ENCODE data around the gene PTPN23. TPM values are rescaled to one million over a fixed set of nuclear protein-coding genes. Genes with fewer than 3 reads are reported as not detected.

The PTPN23 gene
- total RNA-seq, 1 donor from 2014 or later, result 56.7 TPM

- Mint-ChIP-seq H3K27me3 (ENCODE audit: low read depth) (no peaks in the 10 kb centered on the region), H3K36me3 (no peaks in the 10 kb centered on the region), H3K27ac (no peak overlapping the region), H3K4me1 (peaks cover 1% of the 10 kb centered on the region), H3K4me3 (no peak overlapping the region), H3K9me3 (no peaks in the 10 kb centered on the region)
- TF ChIP-seq CTCF (IDR thresholded peaks at IDR 0.05; ENCODE audit: unreplicated experiment), result no peak
- no peak for DNase-seq (ENCODE audit: low spot score in 2 of 2, unreplicated experiment in 2 of 2)
Observed at GRCh38 chr3:47374587-47374986, 6.2 kb upstream of the PTPN23 start.

GRCh38 chr3:47376393-47376792 lies 4.4 kb upstream of the PTPN23 start:
- TF ChIP-seq CTCF (IDR thresholded peaks at IDR 0.05; ENCODE audit: unreplicated experiment), result no peak
- Mint-ChIP-seq H3K9me3 (no peaks in the 10 kb centered on the region), H3K4me3 (no peak overlapping the region)

GRCh38 chr3:47377186-47377585 lies 3.6 kb upstream of the PTPN23 start:
- no peaks in the 10 kb centered on the region for H3K9me3 Mint-ChIP-seq
- H3K4me3 Mint-ChIP-seq, result no peak overlapping the region
- H3K4me1 Mint-ChIP-seq, result peaks cover 18% of the 10 kb centered on the region
- no peak for TF ChIP-seq CTCF (IDR thresholded peaks at IDR 0.05; ENCODE audit: unreplicated experiment)
- DNase-seq (ENCODE audit: low spot score in 2 of 2, unreplicated experiment in 2 of 2), result no peak
- H3K36me3 Mint-ChIP-seq, result no peaks in the 10 kb centered on the region
- no peaks in the 10 kb centered on the region for H3K27me3 Mint-ChIP-seq (ENCODE audit: low read depth)
- H3K27ac Mint-ChIP-seq, result no peak overlapping the region

More at GRCh38 chr3:47376393-47376792, 4.4 kb upstream of the PTPN23 start:
- H3K4me1 Mint-ChIP-seq, result peaks cover 10% of the 10 kb centered on the region
- no peak overlapping the region for H3K27ac Mint-ChIP-seq
- DNase-seq (ENCODE audit: low spot score in 2 of 2, unreplicated experiment in 2 of 2), result no peak
- H3K27me3 Mint-ChIP-seq (ENCODE audit: low read depth), result no peaks in the 10 kb centered on the region
- no peaks in the 10 kb centered on the region for H3K36me3 Mint-ChIP-seq

- peak overlapping the region; percentile 99 for H3K4me3 Mint-ChIP-seq
- no peaks in the 10 kb centered on the region for H3K36me3 Mint-ChIP-seq
- peaks cover 29% of the 10 kb centered on the region for H3K4me1 Mint-ChIP-seq
- DNase-seq (ENCODE audit: low spot score in 2 of 2, unreplicated experiment in 2 of 2), result no peak
- no peaks in the 10 kb centered on the region for H3K9me3 Mint-ChIP-seq
- no peaks in the 10 kb centered on the region for H3K27me3 Mint-ChIP-seq (ENCODE audit: low read depth)
- no peak for TF ChIP-seq CTCF (IDR thresholded peaks at IDR 0.05; ENCODE audit: unreplicated experiment)
- no peak overlapping the region for H3K27ac Mint-ChIP-seq
Observed at GRCh38 chr3:47378869-47379268, 2.0 kb upstream of the PTPN23 start.

GRCh38 chr3:47379411-47379899 lies 1.4 kb upstream of the PTPN23 start:
- peak overlapping the region; percentile 100 for H3K27ac Mint-ChIP-seq
- TF ChIP-seq CTCF (IDR thresholded peaks at IDR 0.05; ENCODE audit: unreplicated experiment), result no peak
- no peaks in the 10 kb centered on the region for H3K36me3 Mint-ChIP-seq
- DNase-seq (ENCODE audit: low spot score in 2 of 2, unreplicated experiment in 2 of 2), result no peak
- no peaks in the 10 kb centered on the region for H3K27me3 Mint-ChIP-seq (ENCODE audit: low read depth)
- no peaks in the 10 kb centered on the region for H3K9me3 Mint-ChIP-seq
- H3K4me3 Mint-ChIP-seq, result peak overlapping the region; percentile 99
- H3K4me1 Mint-ChIP-seq, result peaks cover 29% of the 10 kb centered on the region

Data from mesothelial cell of epicardium (in vitro differentiated cells).